Measurements from ENCODE around the gene EIF2B5. TPM values are rescaled to one million over a fixed set of nuclear protein-coding genes. Genes with fewer than 3 reads are reported as not detected.

Gene EIF2B5
- total RNA-seq, 1 donor from 2014 or later = 44.2 TPM

Other genes starting within 250 kb of the EIF2B5 start
- 13.7 and 19.1 TPM in 2 replicates for gene ABCC5, start 117.5 kb upstream of the EIF2B5 start, total RNA-seq
- not detected in 2 replicates for gene HTR3D, start 103.6 kb upstream of the EIF2B5 start, total RNA-seq
- gene HTR3C, start 82.3 kb upstream of the EIF2B5 start, total RNA-seq = 0.19 TPM in 1 of 2 replicates, not detected in the other
- gene HTR3E, start 38.3 kb upstream of the EIF2B5 start, total RNA-seq = not detected in 2 replicates
- 33.5 and 36.9 TPM in 2 replicates for gene DVL3, start 20.0 kb downstream of the EIF2B5 start, total RNA-seq
- gene AP2M1, start 39.5 kb downstream of the EIF2B5 start, total RNA-seq = 419 and 557 TPM in 2 replicates
- gene ABCF3, start 50.8 kb downstream of the EIF2B5 start, total RNA-seq = 44.5 and 58.4 TPM in 2 replicates
- 0.05 and 0.17 TPM in 2 replicates for gene VWA5B2, start 94.2 kb downstream of the EIF2B5 start, total RNA-seq
- gene ALG3, start 113.6 kb downstream of the EIF2B5 start, total RNA-seq = 36.8 and 40.6 TPM in 2 replicates
- gene EEF1AKMT4, start 114.3 kb downstream of the EIF2B5 start, total RNA-seq = 3.0 and 4.8 TPM in 2 replicates
- gene CAMK2N2, start 126.2 kb downstream of the EIF2B5 start, total RNA-seq = not detected in 2 replicates
- not detected in 2 replicates for gene ECE2, start 140.7 kb downstream of the EIF2B5 start, total RNA-seq
- 411 and 593 TPM in 2 replicates for gene PSMD2, start 163.9 kb downstream of the EIF2B5 start, total RNA-seq
- gene EIF4G1, start 179.2 kb downstream of the EIF2B5 start, total RNA-seq = 217 and 574 TPM in 2 replicates
- gene FAM131A, start 202.2 kb downstream of the EIF2B5 start, total RNA-seq = 32.9 and 50.5 TPM in 2 replicates
- gene CLCN2, start 226.2 kb downstream of the EIF2B5 start, total RNA-seq = 3.2 and 5.4 TPM in 2 replicates
- gene POLR2H, start 226.4 kb downstream of the EIF2B5 start, total RNA-seq = 91.2 and 135 TPM in 2 replicates
- not detected in 2 replicates for gene THPO, start 242.8 kb downstream of the EIF2B5 start, total RNA-seq
- gene CHRD, start 244.7 kb downstream of the EIF2B5 start, total RNA-seq = 0.23 and 0.34 TPM in 2 replicates